Activated CD4-positive, CD25-positive, alpha-beta regulatory T cell treated with anti-CD3 and anti-CD28 coated beads, Interleukin-2, amount 50 U/mL, for 16 hours (primary cell): ENCODE measurements around the gene AVPR2.
A peak's percentile ranks its signal among the peaks of the same experiment; 100 is the strongest.

Source experiments
- DNase-seq: peaks from one replicate; pipeline ENCODE4 v3.0.0-alpha.2; 2020; ENCODE audit warnings: low read depth, low spot score

AVPR2 gene

DNA sequence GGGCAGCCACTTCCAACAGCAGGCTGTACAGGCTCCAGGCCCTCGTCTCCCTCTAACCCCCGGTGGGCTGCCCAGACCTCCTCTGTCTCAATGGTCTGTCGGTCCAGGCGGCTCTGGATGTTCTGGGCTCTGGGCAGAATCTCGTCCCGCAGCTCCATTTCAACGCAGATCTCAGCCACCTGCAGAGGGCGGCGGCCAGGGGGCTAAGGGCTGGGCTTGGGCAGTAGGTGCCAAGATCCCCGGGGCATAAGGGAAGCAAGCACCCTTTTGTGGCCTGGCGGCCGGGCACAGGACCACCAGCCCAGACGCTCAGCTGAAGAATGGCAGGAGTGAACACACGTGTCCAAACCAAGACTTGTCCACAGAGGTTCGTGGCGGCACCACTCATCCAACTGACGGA is 9.2 kb downstream of the AVPR2 start:
- DNase-seq = no peak

DNA sequence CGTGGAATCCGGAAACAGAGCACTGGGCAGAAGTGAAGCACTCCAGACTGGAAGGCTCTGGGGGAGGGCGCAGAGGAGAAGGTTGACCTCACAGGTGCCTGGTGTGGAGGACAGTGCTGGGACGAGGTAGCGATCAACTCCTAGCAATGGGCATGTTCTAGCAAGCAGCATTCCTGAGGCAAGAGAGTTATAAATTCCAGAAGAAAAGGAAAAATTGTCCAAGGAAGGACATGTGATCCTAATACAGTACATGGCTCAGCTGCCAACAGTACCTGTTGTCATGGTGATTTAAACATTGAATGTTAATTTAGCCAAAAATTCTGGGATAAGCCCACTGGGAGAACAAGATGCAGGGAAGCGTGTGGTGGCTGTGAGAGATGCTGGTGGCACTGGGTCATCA is 13.4 kb downstream of the AVPR2 start:
- no peak for DNase-seq

DNA sequence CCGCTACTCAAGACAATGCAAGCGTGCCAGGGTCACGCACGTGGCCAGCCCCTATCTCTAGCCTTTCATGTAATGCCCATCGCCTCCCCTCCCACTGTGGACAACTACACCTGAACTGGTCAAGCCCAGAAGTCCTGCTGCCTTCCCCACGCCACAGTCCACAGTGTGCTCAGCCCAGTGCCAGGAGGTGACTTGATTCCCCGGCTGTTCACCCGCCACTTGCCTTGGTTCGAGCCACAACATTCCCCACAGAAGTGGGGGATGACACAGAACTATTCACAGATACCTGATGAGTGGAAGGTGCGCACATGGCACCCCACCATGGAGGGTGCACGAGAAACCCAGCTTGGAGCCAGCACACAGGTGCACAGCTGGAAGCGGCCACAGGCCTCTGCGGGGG is 14.8 kb downstream of the AVPR2 start:
- no peak for DNase-seq

DNA sequence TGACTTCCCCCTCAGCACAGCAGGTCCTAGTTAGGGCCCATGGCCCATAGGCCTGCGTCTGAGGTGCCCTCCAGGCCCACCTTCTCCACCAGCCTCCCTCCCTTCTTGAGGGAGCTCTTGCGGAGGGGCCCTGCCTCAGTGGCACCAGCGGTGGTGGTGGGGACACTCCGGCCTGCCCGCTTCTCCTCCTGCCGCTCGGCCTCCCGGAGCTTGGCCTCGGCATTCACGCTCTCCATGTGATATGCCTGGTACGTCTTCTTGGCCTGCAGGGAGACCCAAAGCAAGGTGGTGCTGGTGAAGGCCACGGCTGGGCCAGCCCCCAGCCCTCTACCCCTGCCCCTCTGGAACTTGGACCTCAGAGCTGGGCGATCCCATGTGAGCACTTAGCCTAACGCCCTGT is 16.1 kb downstream of the AVPR2 start:
- DNase-seq = no peak

DNA sequence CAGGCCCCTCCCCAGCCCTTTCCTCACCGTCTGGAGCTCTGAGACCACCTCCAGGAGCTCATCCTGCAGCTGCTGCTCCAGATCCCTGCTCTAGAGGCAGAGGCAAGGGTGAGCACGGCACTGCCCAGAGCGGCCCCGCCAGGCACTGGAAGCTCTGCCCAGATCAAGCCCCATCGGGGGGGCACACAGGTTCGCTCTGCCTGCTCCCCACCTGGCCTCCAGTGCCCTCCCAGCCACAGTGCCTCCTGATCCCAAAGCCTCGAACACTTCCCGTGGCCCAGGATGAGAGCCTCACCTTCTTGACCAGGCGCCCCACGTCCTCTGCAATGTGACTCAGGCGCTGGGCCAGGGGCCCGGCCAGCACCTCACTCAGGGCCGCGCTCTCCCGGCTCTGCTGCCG is 16.6 kb downstream of the AVPR2 start:
- no peak for DNase-seq

DNA sequence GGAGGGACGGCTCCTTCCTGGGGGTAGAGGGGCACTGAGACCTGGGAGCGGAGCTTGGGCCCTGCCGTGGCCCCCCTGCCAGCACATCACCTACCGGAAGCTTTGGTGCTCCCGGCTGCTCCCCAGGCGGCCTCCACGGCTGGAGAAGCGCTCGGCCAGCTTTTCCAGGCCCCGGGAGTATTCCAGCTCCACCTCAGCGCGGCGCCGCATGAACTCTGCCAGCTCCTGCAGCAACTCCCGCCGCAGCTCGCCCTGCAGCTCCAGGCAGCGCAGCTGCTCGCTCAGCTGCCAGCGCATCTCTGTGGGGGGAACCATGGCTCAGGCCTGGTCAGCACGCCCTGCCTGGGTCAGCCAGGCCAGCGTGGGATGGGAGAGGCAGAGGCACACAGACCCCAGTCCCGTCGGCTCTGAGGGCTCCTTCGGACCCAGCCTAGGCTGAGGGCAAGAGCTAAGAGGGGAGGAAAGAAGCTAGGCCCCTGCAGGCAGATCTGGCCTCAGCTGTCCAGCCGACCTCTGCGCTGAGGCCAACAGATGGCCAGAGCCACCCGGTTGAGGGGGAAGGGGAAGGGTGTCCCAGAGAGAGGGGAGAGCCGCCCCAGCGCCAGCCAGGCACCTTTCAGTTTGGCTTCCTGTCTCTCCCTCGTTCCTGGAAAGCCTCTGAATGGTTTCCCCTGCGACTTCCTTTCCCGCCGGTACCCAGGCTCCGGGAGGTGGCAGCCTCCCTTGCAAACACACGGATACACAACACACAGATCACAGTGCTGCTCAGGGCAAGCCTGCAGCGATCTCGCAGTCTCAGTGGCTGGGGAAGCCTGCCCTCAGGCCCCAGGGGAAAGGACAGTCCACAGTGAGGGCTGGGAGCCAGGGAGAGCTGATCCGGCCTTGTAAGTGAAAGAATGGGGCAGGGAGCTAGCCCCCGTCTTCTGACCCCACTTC is 17.3 kb downstream of the AVPR2 start:
- DNase-seq = no peak

DNA sequence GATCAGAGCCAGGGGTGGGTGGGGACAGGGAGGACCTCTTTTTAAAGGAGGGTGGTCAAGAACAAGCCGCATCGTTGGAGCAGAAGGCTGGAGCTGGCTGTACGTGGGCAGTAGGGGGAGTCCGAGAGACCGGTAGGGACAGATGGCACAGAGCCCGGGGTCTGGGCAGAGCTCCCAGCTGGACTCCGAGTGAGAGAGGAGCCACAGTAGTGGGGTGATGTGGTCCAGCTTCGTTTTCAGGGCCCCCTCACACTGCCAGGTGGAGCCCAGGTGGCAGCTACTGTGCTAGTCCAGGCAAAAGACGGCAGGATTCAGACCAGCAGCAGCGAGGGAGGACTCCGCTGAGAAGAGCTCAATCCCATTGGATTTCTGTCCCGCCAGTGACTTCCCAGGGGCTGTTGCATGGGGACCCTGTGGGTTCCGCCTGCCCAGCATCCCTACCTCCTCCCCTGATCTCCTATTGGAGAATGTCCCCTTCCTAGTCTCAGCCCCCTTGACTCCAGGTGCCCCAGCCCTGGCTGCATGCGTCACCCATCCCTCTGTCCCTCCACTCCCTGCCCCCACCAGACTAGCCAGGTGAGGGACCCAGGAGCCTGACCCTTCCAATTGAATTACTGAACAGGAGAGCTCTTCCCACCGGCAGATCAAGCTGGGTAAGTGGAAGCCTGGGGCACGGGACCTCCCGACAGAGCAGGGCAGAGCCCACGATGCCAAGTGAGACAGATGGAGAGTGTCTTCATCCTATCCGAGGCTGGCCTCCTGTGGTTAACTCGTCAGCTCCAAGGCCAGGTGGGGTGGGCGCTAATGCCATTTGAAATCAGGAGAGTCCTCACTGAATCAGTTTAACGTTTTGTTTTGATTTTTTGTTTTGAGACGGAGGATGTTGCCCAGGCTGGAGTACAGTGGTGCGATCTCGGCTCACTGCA is 18.7 kb downstream of the AVPR2 start:
- DNase-seq = no peak

DNA sequence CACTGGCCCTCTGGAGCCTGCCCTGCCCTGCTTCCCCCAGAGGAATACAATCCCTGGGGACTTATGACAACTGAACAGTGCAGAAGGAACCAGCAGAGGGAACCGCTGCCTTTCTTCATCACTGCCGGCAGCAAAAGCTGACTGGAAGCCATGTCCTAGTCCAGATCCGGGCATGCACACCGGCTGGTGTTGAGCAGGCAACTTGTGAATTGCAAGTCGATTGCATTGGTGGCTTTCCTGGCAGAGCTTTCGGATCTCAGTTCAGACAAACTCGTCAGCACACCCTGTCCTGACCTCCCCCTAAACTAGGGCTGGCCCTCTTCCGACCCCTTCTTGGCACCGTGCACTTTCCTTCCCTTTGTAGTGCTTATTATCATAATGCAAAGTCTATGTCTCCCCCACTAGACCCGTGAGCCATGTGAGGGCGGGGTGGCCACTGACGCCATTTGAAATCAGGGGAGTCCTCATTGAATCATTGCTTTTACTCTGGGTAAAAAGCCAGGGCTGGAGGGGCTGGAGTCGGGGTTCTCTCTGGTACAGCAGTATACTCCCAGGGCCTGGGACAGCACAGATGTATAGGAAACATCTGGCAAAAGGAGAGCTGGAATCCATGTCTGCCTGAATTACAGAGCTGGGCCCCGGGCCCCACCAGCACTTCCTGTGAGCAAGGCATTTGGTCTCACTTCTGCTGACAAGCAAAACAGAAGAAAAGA is 19.8 kb downstream of the AVPR2 start:
- no peak for DNase-seq

DNA sequence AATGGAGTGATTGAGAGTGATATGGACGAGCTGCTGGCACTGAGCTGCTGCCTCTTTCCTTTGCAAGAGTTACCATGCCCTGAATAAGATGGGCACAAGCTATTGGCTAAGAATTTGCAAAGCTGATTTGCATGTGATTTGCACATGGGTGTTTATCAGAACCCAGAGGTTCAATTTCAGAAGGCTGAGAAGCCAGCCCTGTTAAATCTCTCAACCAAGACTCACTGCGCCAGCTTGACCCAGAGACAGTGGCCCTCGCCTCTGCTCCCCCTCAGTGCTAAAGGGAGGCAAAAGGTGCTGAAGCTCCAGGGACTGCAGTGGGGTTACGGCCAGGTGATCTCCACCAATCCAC is 20.9 kb downstream of the AVPR2 start:
- DNase-seq = no peak

DNA sequence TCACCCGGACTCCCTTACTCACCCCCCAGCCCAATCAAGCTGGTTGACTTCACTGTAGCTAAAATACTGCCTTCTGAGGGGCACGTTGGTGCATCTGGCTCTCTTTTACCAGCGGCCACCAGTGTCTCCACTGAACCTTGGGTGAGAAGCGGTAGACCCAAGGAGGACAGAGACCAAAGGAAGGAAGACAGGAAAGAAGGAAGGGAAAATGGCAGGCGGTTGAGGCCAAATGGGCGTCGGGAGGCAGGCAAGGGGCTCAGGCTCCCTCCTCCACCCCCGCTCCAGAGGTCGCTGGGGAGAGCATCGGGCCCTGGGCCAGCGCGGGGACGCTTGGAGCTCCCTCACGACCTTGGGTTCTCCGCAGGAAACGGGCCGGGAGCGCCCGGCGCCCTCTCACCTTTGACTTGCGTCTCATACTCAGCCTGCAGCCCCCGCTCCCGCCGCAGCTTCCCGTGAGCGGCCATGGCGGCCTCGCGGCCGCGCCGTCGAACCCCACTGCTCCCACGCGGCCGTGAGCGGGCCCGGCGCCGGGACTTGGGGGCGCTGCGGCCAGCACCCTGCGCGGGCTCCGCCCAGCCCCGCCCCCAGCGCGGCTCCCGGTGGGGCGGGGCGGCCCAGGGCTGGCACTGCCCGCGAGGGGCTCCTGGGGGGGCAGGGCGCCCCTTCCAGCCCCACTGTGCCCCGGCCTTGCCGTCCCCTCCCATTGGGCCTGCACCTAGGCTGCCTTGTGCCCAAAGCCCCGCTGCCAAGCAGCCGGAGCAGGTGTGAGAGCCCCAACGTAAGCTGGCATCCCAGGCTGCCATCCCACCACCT is 21.5 kb downstream of the AVPR2 start, which contains the start of gene ARHGAP4:
Gene ARHGAP4 (minus strand): TSS at position 526 of the 813 bp plus-strand sequence. CDS start 62 bp downstream, at position 464.
- DNase-seq = no peak

DNA sequence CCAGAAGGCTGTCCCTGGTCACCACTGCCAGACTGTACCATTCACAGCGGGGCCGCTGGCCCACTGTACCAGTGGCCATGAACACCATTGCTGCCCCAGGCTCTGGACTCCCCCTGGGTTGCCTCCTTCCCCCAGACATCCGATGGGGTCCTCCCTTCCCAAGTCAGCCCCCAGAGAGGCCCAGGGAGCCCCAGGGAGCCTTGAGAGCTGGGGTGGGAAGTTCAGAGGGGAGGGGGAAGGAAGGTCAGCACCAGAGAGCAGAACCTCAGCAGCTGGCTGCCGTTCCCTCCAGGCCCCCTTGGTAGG is 22.0 kb downstream of the AVPR2 start:
- no peak for DNase-seq

DNA sequence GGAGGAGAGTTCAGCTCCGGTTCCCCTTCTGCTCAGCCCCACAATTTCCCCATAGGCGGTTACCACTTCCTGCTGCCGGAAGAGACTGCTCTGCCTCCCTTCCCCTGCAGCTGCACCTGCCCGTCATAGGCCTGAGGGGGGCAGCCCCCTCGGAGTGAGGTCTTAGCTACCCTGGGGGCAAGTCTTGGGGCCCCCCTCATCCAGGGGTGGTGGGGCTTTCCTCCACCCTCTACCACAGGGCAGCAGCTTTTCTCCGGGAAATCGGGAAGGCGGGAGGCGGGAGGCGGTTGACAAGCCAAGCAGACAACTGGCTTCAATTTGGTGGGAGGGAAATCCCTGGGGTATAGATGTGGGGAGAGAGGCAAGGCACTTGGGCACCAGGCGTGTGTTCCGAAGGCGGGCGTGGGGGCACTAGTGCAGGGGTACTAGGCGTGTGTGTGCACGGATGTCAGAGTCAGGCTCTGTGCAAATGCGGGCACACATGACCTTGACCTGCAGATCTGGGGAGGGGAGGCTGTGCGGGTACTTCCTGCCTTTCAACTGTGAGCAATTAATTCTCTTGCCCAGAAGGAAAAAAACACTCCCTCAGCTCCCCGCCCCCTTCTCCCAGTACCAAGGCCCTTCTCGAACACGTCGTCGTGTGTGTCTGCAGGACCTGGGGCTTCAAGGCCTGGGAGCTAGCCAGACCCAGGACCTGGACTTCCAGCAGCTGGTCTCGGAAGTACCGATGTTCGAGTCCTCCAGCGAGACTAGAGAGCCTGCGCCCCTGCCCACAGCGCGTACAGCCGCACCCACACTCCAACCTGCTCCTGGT is 22.6 kb downstream of the AVPR2 start:
- DNase-seq = peak; percentile 51

DNA sequence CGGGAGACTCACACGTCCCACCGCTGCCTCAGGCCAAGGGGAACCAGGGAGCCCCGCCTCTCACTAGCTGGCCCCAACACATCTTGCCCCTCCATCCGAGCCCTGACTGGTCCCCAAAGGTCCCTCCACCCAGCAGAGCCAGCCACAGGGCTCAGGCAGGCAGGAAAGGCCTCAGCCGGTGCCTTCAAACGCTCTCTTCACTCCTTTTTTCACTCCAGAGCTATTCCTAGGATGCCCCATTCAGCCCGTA is 23.1 kb downstream of the AVPR2 start:
- DNase-seq = no peak

DNA sequence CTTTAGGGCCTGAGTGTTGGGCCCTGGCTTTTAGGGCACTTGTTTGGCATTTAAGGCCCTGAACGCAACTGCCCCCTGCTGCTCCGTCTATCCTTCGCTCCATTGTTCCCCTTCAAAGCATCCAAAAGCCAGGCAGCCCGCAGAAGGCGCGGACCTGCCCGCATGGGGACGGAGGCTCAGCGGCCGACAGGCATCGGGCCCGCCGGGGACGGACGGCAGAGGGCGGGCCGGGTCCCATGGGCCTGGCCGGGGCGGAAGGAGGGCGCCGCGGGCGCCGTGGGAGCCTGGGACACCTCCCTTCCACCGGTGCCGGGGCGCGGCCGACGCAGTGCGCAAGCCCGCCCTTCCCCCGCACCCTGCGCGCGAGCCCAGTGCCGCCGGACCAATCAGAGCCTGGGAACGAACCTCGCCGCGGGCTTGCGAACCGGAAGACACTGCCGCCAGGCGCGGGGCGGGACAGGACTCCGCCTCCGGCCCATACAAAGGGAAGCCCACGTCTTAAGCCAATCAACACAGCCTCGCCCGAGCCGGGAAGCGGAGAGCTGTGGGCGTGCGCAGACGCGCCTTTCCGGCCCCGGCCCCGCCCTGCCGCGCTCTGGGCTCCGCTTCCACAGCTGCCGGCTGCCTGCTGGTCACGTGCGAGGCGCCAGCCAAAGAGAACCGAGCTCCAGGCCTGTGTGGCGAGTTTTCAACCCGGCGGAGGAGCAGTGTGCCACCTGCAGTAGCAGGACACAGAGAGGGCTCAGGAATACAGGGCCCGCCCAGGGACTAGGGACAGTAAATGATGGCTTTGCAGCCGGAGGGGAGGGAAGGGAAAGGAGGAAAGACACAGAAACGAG is 23.7 kb downstream of the AVPR2 start:
- peak; percentile 86 for DNase-seq

DNA sequence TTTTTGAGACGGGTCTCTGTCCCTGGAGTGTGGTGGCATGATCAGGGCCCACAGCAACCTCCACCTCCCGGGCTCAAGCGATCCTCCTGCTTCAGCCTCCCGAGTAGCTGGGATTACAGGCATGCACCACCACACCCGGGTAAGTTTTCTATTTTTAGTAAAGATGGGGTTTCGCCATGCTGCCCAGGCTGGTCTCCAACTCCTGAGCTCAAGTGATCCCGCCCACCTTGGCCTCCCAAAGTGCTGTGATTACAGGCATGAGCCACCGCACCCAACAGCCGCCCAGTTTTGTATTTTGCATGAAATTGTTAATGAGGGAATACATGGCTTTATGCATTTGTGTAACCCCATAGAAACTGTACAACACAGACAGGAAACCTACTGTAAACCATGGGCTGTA is 24.4 kb downstream of the AVPR2 start:
- DNase-seq = no peak

DNA sequence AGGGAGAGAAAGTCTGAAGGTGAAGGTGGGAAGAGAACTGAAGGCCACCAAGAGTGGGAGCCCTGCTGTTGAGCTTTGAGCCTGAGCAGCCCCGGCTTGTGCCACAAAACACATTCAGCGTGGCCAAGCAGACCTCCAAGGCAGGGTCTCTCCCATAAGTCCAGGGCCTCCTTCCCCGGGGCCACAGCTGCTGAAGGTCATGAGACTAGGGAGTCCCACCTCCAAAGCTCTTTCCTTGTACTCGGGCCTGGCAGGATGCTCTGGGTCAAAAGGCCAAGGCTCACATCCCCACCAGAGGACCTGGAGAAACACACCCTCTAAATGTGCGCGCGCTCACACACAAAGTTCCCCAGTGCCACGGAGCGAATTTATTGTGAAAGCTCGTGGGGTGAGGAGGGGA is 25.1 kb downstream of the AVPR2 start:
- DNase-seq = no peak

DNA sequence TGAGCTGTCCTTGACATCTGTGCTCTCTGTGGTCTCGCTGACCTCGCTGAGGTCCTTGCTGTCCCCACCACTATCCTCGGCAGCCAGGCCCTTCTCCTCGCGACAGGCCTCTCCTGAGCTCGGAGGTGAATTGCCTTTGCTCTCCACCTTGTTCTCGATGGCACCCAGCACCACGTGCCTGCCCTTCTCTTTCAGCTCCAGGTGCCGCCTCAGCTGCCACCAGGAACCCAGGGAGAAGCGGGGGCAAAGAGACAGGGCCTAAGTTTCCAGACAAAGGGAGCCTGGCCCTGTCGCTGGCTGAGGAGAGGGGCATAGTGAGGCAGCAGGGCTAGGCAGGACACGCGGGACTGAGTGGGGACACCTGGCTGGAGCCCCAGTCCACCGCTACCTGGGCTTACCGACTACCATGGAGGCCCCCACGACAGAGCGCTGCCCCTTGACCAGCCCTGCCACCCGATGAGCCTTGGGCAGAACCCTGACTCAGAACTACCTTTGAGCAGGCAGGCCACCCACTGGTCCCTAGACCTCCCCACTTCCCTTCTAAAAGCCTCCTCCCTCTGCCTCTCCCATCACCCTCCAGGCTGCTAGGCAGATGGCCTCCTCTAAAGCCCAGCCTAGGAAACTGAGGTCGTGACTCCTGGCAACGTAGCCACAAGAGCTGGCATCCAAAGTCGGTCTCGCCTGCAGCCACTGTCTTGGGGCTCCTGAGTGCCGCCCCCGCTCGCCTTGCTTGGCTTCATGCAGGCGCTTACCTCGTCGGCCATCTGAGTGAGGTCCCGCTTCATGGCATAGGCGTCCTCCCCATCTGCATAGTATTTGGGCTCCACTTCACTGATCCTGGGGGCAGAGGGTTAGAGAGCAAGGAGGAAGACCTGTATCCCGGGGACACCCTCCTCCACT is 25.8 kb downstream of the AVPR2 start:
- no peak for DNase-seq

DNA sequence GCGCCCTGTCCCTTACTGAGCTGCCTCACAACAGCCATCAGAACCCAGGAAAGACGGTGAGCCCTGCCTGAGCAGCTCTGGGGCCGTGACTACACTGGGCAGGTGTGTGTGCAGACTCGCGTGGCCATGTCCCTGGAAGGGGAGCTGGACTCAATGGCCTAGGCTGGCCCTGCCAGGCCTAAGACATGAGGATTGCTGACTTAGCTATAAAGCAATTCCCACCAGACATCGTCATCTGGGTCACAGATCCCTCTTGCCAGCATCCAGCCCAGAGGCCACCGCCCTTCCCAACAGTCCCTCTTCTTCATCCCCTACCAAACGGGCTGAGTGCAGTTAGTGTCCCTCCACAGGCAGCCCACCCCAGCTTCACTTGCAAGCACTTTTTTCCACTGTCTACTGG is 26.7 kb downstream of the AVPR2 start:
- no peak for DNase-seq

DNA sequence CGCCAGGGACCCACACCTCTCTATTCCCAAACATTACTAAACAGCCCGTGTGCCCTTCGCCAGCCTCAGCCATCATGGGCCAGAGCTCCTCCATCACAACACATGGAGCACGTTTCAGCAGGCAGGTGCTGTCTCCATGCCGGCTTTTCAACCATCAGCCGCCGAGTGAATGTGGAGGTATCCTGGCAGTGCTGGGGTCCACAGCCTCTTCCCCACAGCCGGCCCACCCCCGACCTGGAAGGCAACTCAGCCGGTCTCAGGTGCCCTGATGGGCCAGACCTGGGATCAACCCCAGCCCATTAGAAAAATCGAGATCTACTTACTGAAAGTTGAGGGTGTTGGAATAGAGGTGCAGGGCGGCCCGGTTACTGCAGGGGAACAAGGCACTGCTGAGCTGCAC is 27.3 kb downstream of the AVPR2 start:
- DNase-seq = no peak
